Suprapubic skin (tissue), 4 donors: Measurements from ENCODE around the gene TMPRSS4. TPM values are rescaled to one million over a fixed set of nuclear protein-coding genes. Genes with fewer than 3 reads are reported as not detected.

Source experiments
- DNase-seq, 2 donors: peaks; one replicate each; pipeline ENCODE4 v3.0.0-alpha.2; 2019; ENCODE audit warnings: low spot score in 2 of 2
- H3K27ac ChIP-seq: fragments of 200-600 bp; sonication (generic); one replicate; pipeline ENCODE4 v1.5.1; 2019
- H3K27me3 ChIP-seq: fragments of 200-600 bp; sonication (generic); one replicate; pipeline ENCODE4 v1.5.1; 2019
- H3K36me3 ChIP-seq: fragments of 200-600 bp; sonication (generic); one replicate; pipeline ENCODE4 v1.5.1; 2019
- H3K4me1 ChIP-seq: fragments of 200-600 bp; sonication (generic); one replicate; pipeline ENCODE4 v1.5.1; 2019
- H3K4me3 ChIP-seq: fragments of 200-600 bp; sonication (generic); one replicate; pipeline ENCODE4 v1.5.1; 2019; ENCODE audit warnings: mild to moderate bottlenecking
- H3K9me3 ChIP-seq: fragments of 200-600 bp; sonication (generic); one replicate; pipeline ENCODE4 v1.5.1; 2019
- CTCF ChIP-seq, 2 donors: fragments of 200-600 bp in 1 of 2; fragments of 450-650 bp in 1 of 2; sonication (generic) in 1 of 2; IDR thresholded peaks; one replicate each; pipeline ENCODE4 v1.5.1; 2016 to 2019; ENCODE audit warnings: antibody characterized with exemption in 2 of 2, mild to moderate bottlenecking in 1 of 2, moderate library complexity in 1 of 2
- EP300 ChIP-seq: sonication (generic); formaldehyde crosslinking; IDR thresholded peaks from one replicate; pipeline ENCODE4 v1.6.1; 2017; ENCODE audit warnings: antibody characterized with exemption
- POLR2A ChIP-seq, 2 donors: fragments of 450-650 bp; IDR thresholded peaks; one replicate each; pipeline ENCODE4 v1.6.1; 2017; ENCODE audit warnings: antibody characterized with exemption in 2 of 2, mild to moderate bottlenecking in 2 of 2, moderate library complexity in 2 of 2
- POLR2AphosphoS5 ChIP-seq, 3 donors: sonication (generic); formaldehyde crosslinking; IDR thresholded peaks; one replicate each; pipeline ENCODE4 v1.6.1; 2017; ENCODE audit warnings: antibody characterized with exemption in 3 of 3
- WGBS: methylation state at CpG from one replicate; pipeline ENCODE4 v1.1.5; 2018; 5-methylcytosine and 5-hydroxymethylcytosine counted together
- total RNA-seq, 4 donors: library from RNA; depleted of rRNA; stranded (reverse); fragments of >200 nt; gene quantifications; one replicate each; pipeline ENCODE4 v1.1.0, GENCODE V29; 2016

TMPRSS4 gene
- total RNA-seq, 4 donors from 2014 or later = 1.6 to 17.0 (median 2.4) TPM

GRCh38 chr11:118168316-118168715 is 91.4 kb downstream of the TMPRSS4 start:
- no peak overlapping the region for H3K27ac ChIP-seq
- H3K27me3 ChIP-seq = peaks cover 10% of the 10 kb centered on the region
- H3K4me1 ChIP-seq = peaks cover 18% of the 10 kb centered on the region
- no peaks in the 10 kb centered on the region for H3K9me3 ChIP-seq
- 90% methylated on average over 4 of the region's 8 CpGs for WGBS
- no peak for DNase-seq
- H3K4me3 ChIP-seq = no peak overlapping the region
- H3K36me3 ChIP-seq = no peaks in the 10 kb centered on the region
- TF ChIP-seq POLR2AphosphoS5 (IDR thresholded peaks at IDR 0.05) (no peak), EP300 (no peak), CTCF (IDR thresholded peaks at IDR 0.05) (no peak), POLR2A (IDR thresholded peaks at IDR 0.05) (no peak)

- Histone ChIP-seq H3K27me3 (peaks cover 10% of the 10 kb centered on the region), H3K9me3 (no peaks in the 10 kb centered on the region), H3K4me1 (peaks cover 18% of the 10 kb centered on the region), H3K27ac (no peak overlapping the region), H3K4me3 (no peak overlapping the region), H3K36me3 (no peaks in the 10 kb centered on the region)
- 70% methylated on average over 3 of the region's 3 CpGs for WGBS
- TF ChIP-seq POLR2AphosphoS5 (IDR thresholded peaks at IDR 0.05) (no peak), CTCF (IDR thresholded peaks at IDR 0.05) (no peak), EP300 (no peak), POLR2A (IDR thresholded peaks at IDR 0.05) (no peak)
- DNase-seq = no peak
These were observed 91.9 kb downstream of the TMPRSS4 start for GRCh38 chr11:118168751-118169150.

GRCh38 chr11:118169300-118170140 is 92.6 kb downstream of the TMPRSS4 start:
- peaks cover 18% of the 10 kb centered on the region for H3K4me1 ChIP-seq
- no peak overlapping the region for H3K4me3 ChIP-seq
- H3K9me3 ChIP-seq = no peaks in the 10 kb centered on the region
- no peak for DNase-seq
- no peaks in the 10 kb centered on the region for H3K36me3 ChIP-seq
- no peak overlapping the region for H3K27ac ChIP-seq
- TF ChIP-seq EP300 = no peak
- no peak for TF ChIP-seq CTCF (IDR thresholded peaks at IDR 0.05)
- no peak for TF ChIP-seq POLR2AphosphoS5 (IDR thresholded peaks at IDR 0.05)
- no peak for TF ChIP-seq POLR2A (IDR thresholded peaks at IDR 0.05)
- 84% methylated on average over 7 of the region's 7 CpGs for WGBS
- H3K27me3 ChIP-seq = peaks cover 10% of the 10 kb centered on the region

- whole genome bisulfite sequencing = 90% methylated on average over 9 of the region's 9 CpGs
These were observed 93.4 kb downstream of the TMPRSS4 start for GRCh38 chr11:118170231-118170630.

More at GRCh38 chr11:118170231-118170630, 93.4 kb downstream of the TMPRSS4 start:
- no peak for DNase-seq
- TF ChIP-seq POLR2AphosphoS5 (IDR thresholded peaks at IDR 0.05) = no peak
- no peak for TF ChIP-seq POLR2A (IDR thresholded peaks at IDR 0.05)
- TF ChIP-seq EP300 = no peak
- no peak for TF ChIP-seq CTCF (IDR thresholded peaks at IDR 0.05)
- Histone ChIP-seq H3K36me3 (no peaks in the 10 kb centered on the region), H3K9me3 (no peaks in the 10 kb centered on the region), H3K27me3 (peaks cover 10% of the 10 kb centered on the region), H3K4me3 (no peak overlapping the region), H3K4me1 (peaks cover 24% of the 10 kb centered on the region), H3K27ac (no peak overlapping the region)
